ENCODE measurements around the gene ZNF502. TPM values are rescaled to one million over a fixed set of nuclear protein-coding genes. Genes with fewer than 3 reads are reported as not detected.
A peak's percentile ranks its signal among the peaks of the same experiment; 100 is the strongest.

The ZNF502 gene
- polyA plus RNA-seq, 1 donor (not counting 4 experiments of a cell fraction or from before 2014, with no cell fraction given): 4.9 TPM

DNA sequence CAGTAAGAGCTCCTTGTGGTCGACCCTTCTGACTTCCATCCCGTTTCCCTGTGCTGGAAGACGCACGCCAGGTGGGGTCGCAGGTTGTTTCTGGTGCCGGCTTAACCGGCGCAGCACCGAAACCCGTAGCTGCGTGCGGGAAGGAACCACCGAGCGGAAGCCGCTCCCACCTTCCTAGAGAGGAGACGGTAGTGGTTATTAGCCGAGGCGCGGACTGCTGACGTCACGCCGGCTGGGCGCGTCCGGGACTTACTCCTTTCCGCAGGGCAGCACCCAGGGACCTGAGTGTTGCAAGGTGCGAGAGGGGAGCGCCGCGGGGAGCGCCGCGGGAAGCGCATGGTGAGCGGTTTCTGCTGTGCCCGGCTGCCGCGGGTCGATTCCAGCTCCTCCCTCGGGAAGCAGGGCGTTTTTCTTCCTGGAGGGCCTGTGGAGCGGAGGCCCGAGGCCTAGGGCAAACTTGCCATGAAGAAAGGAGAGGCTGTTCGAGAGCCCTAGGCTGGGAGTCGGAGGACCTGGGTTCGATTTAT lies 17.0 kb downstream of the ZNF502 start, which contains the start of gene ZNF501:
ZNF501 (plus strand) TSS at position 252 of the 527 bp plus-strand sequence. CDS start 4,787 bp downstream, outside the sequence.
- dilution Hi-C loops (cut with MboI; ENCODE audit: extremely low pct_ligation_motif_present, low sequenced_read_pairs): no loop called here
- H3K9ac ChIP-seq (ENCODE audit: control insufficient read depth, extremely low read depth, insufficient read depth, low read length): peak within 1 kb of the TSS; percentile 72
- H3K27me3 ChIP-seq (ENCODE audit: control insufficient read depth, extremely low read depth, insufficient read depth, low read length): no peaks in the 10 kb centered on the region
- no peak for FAIRE-seq
- H4K20me1 ChIP-seq (ENCODE audit: control insufficient read depth, extremely low read depth, insufficient read depth, low read length): no peaks in the 10 kb centered on the region
- H3K9me1 ChIP-seq (ENCODE audit: control insufficient read depth, extremely low read depth, insufficient read depth, low read length): no peaks in the 10 kb centered on the region
- H2AFZ ChIP-seq (ENCODE audit: control insufficient read depth, low read length): peak within 1 kb of the TSS; percentile 91
- TF ChIP-seq, protein P1, sequence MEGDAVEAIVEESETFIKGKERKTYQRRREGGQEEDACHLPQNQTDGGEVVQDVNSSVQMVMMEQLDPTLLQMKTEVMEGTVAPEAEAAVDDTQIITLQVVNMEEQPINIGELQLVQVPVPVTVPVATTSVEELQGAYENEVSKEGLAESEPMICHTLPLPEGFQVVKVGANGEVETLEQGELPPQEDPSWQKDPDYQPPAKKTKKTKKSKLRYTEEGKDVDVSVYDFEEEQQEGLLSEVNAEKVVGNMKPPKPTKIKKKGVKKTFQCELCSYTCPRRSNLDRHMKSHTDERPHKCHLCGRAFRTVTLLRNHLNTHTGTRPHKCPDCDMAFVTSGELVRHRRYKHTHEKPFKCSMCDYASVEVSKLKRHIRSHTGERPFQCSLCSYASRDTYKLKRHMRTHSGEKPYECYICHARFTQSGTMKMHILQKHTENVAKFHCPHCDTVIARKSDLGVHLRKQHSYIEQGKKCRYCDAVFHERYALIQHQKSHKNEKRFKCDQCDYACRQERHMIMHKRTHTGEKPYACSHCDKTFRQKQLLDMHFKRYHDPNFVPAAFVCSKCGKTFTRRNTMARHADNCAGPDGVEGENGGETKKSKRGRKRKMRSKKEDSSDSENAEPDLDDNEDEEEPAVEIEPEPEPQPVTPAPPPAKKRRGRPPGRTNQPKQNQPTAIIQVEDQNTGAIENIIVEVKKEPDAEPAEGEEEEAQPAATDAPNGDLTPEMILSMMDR (optimal IDR thresholded peaks at IDR 0.05 in 1 of 3, IDR thresholded peaks at IDR 0.05 in 1 of 3, conservative IDR thresholded peaks at IDR 0.05 in 1 of 3; ENCODE audit: extremely low read depth in 1 of 3, insufficient read depth in 2 of 3, low read length in 3 of 3): no peak
- TF ChIP-seq EZH2 (IDR thresholded peaks at IDR 0.05; ENCODE audit: low read length): no peak
- DNase-seq (ENCODE audit: low read depth, low spot score): peak; percentile 40
- H3K4me1 ChIP-seq (ENCODE audit: control insufficient read depth, extremely low read depth, insufficient read depth, low read length): peaks cover 4% of the 10 kb centered on the region
- H3K4me3 ChIP-seq (ENCODE audit: control insufficient read depth in 2 of 3, extremely low read depth in 1 of 3, insufficient read depth in 2 of 3, low read depth in 1 of 3, low read length in 3 of 3): peak within 1 kb of the TSS; percentile 67 to 79 (median 74)
- no peaks in the 10 kb centered on the region for H3K36me3 ChIP-seq (ENCODE audit: control insufficient read depth in 2 of 2, extremely low read depth in 1 of 2, insufficient read depth in 2 of 2, low read length in 2 of 2)
- peak within 1 kb of the TSS; percentile 47 for H3K27ac ChIP-seq (ENCODE audit: control insufficient read depth, insufficient read depth, low read length)
- no peaks in the 10 kb centered on the region for H3K79me2 ChIP-seq (ENCODE audit: control insufficient read depth, insufficient read depth, low read length)
- H3K4me2 ChIP-seq (ENCODE audit: control insufficient read depth, extremely low read depth, insufficient read depth, low read depth, low read length): peak within 1 kb of the TSS; percentile 87
- H3K9me3 ChIP-seq (ENCODE audit: control insufficient read depth, low read depth, low read length): peaks cover 21% of the 10 kb centered on the region

DNA sequence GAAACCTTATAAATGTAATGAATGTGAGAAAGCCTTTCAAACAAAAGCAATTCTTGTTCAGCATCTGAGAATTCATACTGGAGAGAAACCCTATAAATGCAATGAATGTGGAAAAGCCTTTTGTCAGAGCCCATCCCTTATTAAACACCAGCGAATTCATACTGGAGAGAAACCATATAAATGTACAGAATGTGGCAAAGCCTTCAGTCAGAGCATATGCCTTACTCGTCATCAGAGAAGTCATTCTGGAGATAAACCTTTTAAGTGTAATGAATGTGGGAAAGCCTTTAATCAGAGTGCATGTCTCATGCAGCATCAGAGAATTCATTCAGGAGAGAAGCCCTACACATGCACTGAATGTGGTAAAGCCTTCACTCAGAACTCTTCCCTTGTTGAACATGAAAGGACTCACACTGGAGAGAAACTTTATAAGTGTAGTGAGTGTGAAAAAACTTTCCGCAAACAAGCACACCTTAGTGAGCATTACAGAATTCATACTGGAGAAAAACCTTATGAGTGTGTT lies 22.2 kb downstream of the ZNF502 start:
- Histone ChIP-seq H4K20me1 (ENCODE audit: control insufficient read depth, extremely low read depth, insufficient read depth, low read length) (no peaks in the 10 kb centered on the region), H3K9me3 (ENCODE audit: control insufficient read depth, low read depth, low read length) (peaks cover 23% of the 10 kb centered on the region), H3K4me3 (ENCODE audit: control insufficient read depth in 2 of 3, extremely low read depth in 1 of 3, insufficient read depth in 2 of 3, low read depth in 1 of 3, low read length in 3 of 3) (no peak overlapping the region), H3K4me1 (ENCODE audit: control insufficient read depth, extremely low read depth, insufficient read depth, low read length) (peaks cover 4% of the 10 kb centered on the region), H3K27ac (ENCODE audit: control insufficient read depth, insufficient read depth, low read length) (no peak overlapping the region), H3K9me1 (ENCODE audit: control insufficient read depth, extremely low read depth, insufficient read depth, low read length) (no peaks in the 10 kb centered on the region), H3K4me2 (ENCODE audit: control insufficient read depth, extremely low read depth, insufficient read depth, low read depth, low read length) (no peak overlapping the region), H3K9ac (ENCODE audit: control insufficient read depth, extremely low read depth, insufficient read depth, low read length) (no peak overlapping the region), H3K79me2 (ENCODE audit: control insufficient read depth, insufficient read depth, low read length) (no peaks in the 10 kb centered on the region), H3K36me3 (ENCODE audit: control insufficient read depth in 2 of 2, extremely low read depth in 1 of 2, insufficient read depth in 2 of 2, low read length in 2 of 2) (no peaks in the 10 kb centered on the region), H2AFZ (ENCODE audit: control insufficient read depth, low read length) (no peak overlapping the region), H3K27me3 (ENCODE audit: control insufficient read depth, extremely low read depth, insufficient read depth, low read length) (no peaks in the 10 kb centered on the region)
- FAIRE-seq (no peak), DNase-seq (ENCODE audit: low read depth, low spot score) (no peak)
- no peak for TF ChIP-seq EZH2 (IDR thresholded peaks at IDR 0.05; ENCODE audit: low read length)
- TF ChIP-seq, protein P1 (optimal IDR thresholded peaks at IDR 0.05 in 1 of 3, IDR thresholded peaks at IDR 0.05 in 1 of 3, conservative IDR thresholded peaks at IDR 0.05 in 1 of 3; ENCODE audit: extremely low read depth in 1 of 3, insufficient read depth in 2 of 3, low read length in 3 of 3): no peak
- dilution Hi-C loops (cut with MboI; ENCODE audit: extremely low pct_ligation_motif_present, low sequenced_read_pairs): no loop called here

All from keratinocyte (primary cell).